GM12878 (cell line): ENCODE measurements around the gene S100A14. TPM values are rescaled to one million over a fixed set of nuclear protein-coding genes. Genes with fewer than 3 reads are reported as not detected.

Source experiments
- ATAC-seq: fragments of 200-7000 bp; cut with Tn5 transposase; 3 replicates; pipeline ENCODE4 v1.9.1; 2020; ENCODE audit warnings: mild to moderate bottlenecking, moderate library complexity
- BruUV-seq: library from RNA; stranded (reverse); fragments of 400-500 nt; replicated peaks from 2 replicates; lab custom pipeline; 2021; lab: Mats Ljungman, UMichigan
- CTCF ChIA-PET: fragments of 300-600 bp; sonication (Branson Sonifier 250); formaldehyde crosslinking; extraction: SDS; loops from one replicate; lab custom pipeline; 2021; ENCODE audit warnings: inconsistent platforms; lab: Yijun Ruan, JAX
- POLR2A ChIA-PET: fragments of 350-600 bp; formaldehyde crosslinking; extraction: SDS; loops from one replicate; lab custom pipeline; 2021; ENCODE audit warnings: inconsistent platforms; lab: Charles Lee
- RAD21 ChIA-PET: fragments of 300-600 bp; sonication (Branson Sonifier 250); formaldehyde crosslinking; loops from one replicate; lab custom pipeline; 2023; ENCODE audit warnings: antibody characterized with exemption; ENCODE audit not compliant: unreplicated experiment; lab: Charles Lee
- SMC1A ChIA-PET: fragments of 300-600 bp; sonication (Branson Sonifier 250); formaldehyde crosslinking; loops from one replicate; lab custom pipeline; 2023; ENCODE audit not compliant: unreplicated experiment, uncharacterized antibody; lab: Charles Lee
- DNase-seq: peaks from one replicate; pipeline ENCODE4 v3.0.0-alpha.2; 2011; ENCODE audit warnings: low read depth, low spot score
- FAIRE-seq: peaks from 3 replicates; lab custom pipeline; 2011; peaks lifted over from hg19 to GRCh38; lab: Jason Lieb, UNC
- H2AFZ ChIP-seq: 2 replicates; pipeline ENCODE4 v1.6.0; 2011; ENCODE audit warnings: low read depth, low read length, control low read depth; ENCODE audit not compliant: control insufficient read depth
- H3K27ac ChIP-seq: 2 replicates; pipeline ENCODE4 v1.5.1; 2011; ENCODE audit warnings: control low read depth; ENCODE audit not compliant: control insufficient read depth, insufficient read depth
- H3K27me3 ChIP-seq, 2 experiments: replicated peaks in 1 of 2; 2 replicates each; pipeline versions ENCODE4 v1.6.0 to v1.6.1; 2011; ENCODE audit warnings: low read length in 1 of 2; ENCODE audit not compliant: control insufficient read depth in 2 of 2, insufficient read depth in 2 of 2
- H3K36me3 ChIP-seq, 2 experiments: 2 replicates each; pipeline ENCODE4 v1.5.1; 2011; ENCODE audit warnings: low read length in 1 of 2; ENCODE audit not compliant: control insufficient read depth in 2 of 2, insufficient read depth in 2 of 2
- H3K4me1 ChIP-seq: 2 replicates; pipeline ENCODE4 v1.6.1; 2011; ENCODE audit warnings: mild to moderate bottlenecking, low read length, moderate library complexity, mixed read lengths; ENCODE audit not compliant: control insufficient read depth, insufficient read depth
- H3K4me2 ChIP-seq: 2 replicates; pipeline ENCODE4 v1.6.0; 2011; ENCODE audit warnings: control low read depth; ENCODE audit not compliant: control insufficient read depth, insufficient read depth
- H3K4me3 ChIP-seq: fragments of 200-600 bp; sonication (generic); 2 replicates; pipeline ENCODE4 v1.5.1; 2016
- H3K79me2 ChIP-seq: 2 replicates; pipeline ENCODE4 v1.6.0; 2011; ENCODE audit warnings: low read length; ENCODE audit not compliant: control insufficient read depth, insufficient read depth
- H3K9ac ChIP-seq: 2 replicates; pipeline ENCODE4 v1.8.0; 2011; ENCODE audit warnings: low read length, control low read depth, mixed read lengths; ENCODE audit not compliant: control insufficient read depth, insufficient read depth
- H3K9me3 ChIP-seq: replicated peaks from 3 replicates; pipeline ENCODE4 v1.5.1; 2011; ENCODE audit warnings: mild to moderate bottlenecking, low read length; ENCODE audit not compliant: control insufficient read depth, insufficient read depth
- H4K20me1 ChIP-seq: 2 replicates; pipeline ENCODE4 v1.6.0; 2011; ENCODE audit not compliant: control insufficient read depth, insufficient read depth
- ASH2L ChIP-seq: fragments of 300-600, 200-600 bp; sonication (generic); IDR thresholded peaks from 2 replicates; pipeline ENCODE4 v1.6.1; 2017; ENCODE audit warnings: low read depth, mild to moderate bottlenecking, borderline replicate concordance
- BRCA1 ChIP-seq: IDR thresholded peaks from 2 replicates; pipeline ENCODE4 v1.6.1; 2011; ENCODE audit warnings: low read depth, low read length, improper control_type of control experiment
- EED ChIP-seq: sonication (generic); IDR thresholded peaks from 2 replicates; pipeline ENCODE4 v1.6.1; 2016; ENCODE audit warnings: antibody characterized with exemption, low read depth
- HDGF ChIP-seq: fragments of 450-650 bp; IDR thresholded peaks from 2 replicates; pipeline ENCODE4 v1.6.1; 2016; ENCODE audit warnings: antibody characterized with exemption
- KAT2A ChIP-seq: conservative IDR thresholded peaks from 2 replicates; pipeline ENCODE4 v1.6.1; 2011; ENCODE audit warnings: low read depth, low read length; ENCODE audit not compliant: control insufficient read depth
- NBN ChIP-seq: fragments of 450-650 bp; IDR thresholded peaks from 2 replicates; pipeline ENCODE4 v1.6.1; 2016
- NFIC ChIP-seq: IDR thresholded peaks from 2 replicates; pipeline ENCODE4 v1.6.1; 2012; ENCODE audit warnings: low read depth, mild to moderate bottlenecking, inconsistent platforms, low read length, moderate library complexity
- NR2F1 ChIP-seq: fragments of 450-650 bp; conservative IDR thresholded peaks from 2 replicates; pipeline ENCODE4 v1.6.1; 2017; ENCODE audit warnings: mild to moderate bottlenecking
- SP1 ChIP-seq: IDR thresholded peaks from one replicate; pipeline ENCODE4 v1.6.1; 2011; ENCODE audit warnings: low read depth, low read length
- ZBED1 ChIP-seq: IDR thresholded peaks from 2 replicates; pipeline ENCODE4 v1.6.1; 2016; ENCODE audit warnings: borderline replicate concordance
- WGBS: methylation state at CpG from one replicate; pipeline ENCODE4 v1.1.6; 2016; ENCODE audit warnings: low lambda C conversion rate; ENCODE audit not compliant: insufficient replicate concordance, insufficient coverage; ENCODE audit errors: missing lambda C conversion rate; 5-methylcytosine and 5-hydroxymethylcytosine counted together
- in situ Hi-C: fragments of 300-500 bp; cut with MboI; formaldehyde crosslinking; loops from 9 replicates; pipeline ENCODE4 v1.14.3; 2018; ENCODE audit warnings: mixed read lengths
- intact Hi-C: fragments of 100-400 bp; cut with micrococcal nuclease; formaldehyde crosslinking; loops from one replicate; pipeline ENCODE4 v1.14.2; 2022; ENCODE audit not compliant: unreplicated experiment
- polyA plus RNA-seq, 11 experiments: library from polyadenylated mRNA; depleted of rRNA in 4 of 11; unstranded in 6 of 11; stranded (reverse) in 5 of 11; fragments of >200 nt; fragmentation: Nextera tagmentation in 4 of 11; fragmentation: Illumina TruSeq in 1 of 11; extraction: Ambion mirVana in 4 of 11; extraction: Trizol in 1 of 11; gene quantifications; 1 replicate in 1 of 11; 2 replicates in 10 of 11; pipeline versions ENCODE4 v1.2.1 to v1.2.3, GENCODE V29; 2011 to 2016; ENCODE audit warnings: inconsistent platforms in 2 of 11, missing spikeins in 2 of 11, low read depth in 1 of 11
- total RNA-seq, 4 experiments: library from RNA; depleted of rRNA in 3 of 4; stranded (reverse); fragments of >200 nt in 3 of 4; fragmentation: Illumina TruSeq in 1 of 4; extraction: Trizol in 1 of 4; gene quantifications; 2 replicates each; pipeline versions ENCODE4 v1.2.1 to v1.2.3, GENCODE V29; 2013 to 2021
- TF ChIP-seq, protein P1 (sequence below): fragments of 450-650 bp; formaldehyde crosslinking; IDR thresholded peaks from 2 replicates; pipeline ENCODE4 v1.4.0; 2020; ENCODE audit warnings: mild to moderate bottlenecking, moderate library complexity
- TF ChIP-seq, protein P2 (sequence below): fragments of 450-650 bp; IDR thresholded peaks from 2 replicates; pipeline ENCODE4 v1.6.1; 2018; ENCODE audit warnings: borderline replicate concordance, mild to moderate bottlenecking; ENCODE audit not compliant: partially characterized antibody

Gene S100A14
- total and polyA plus RNA-seq, 10 of the 15 experiments (the other 5 are each of a cell fraction or from before 2014, with no cell fraction given) = 0.20 to 0.77 (median 0.45) TPM; not detected in 4

GRCh38 chr1:153598309-153599172, 17.6 kb downstream of the S100A14 start (continued):
- TF ChIP-seq, protein P1, sequence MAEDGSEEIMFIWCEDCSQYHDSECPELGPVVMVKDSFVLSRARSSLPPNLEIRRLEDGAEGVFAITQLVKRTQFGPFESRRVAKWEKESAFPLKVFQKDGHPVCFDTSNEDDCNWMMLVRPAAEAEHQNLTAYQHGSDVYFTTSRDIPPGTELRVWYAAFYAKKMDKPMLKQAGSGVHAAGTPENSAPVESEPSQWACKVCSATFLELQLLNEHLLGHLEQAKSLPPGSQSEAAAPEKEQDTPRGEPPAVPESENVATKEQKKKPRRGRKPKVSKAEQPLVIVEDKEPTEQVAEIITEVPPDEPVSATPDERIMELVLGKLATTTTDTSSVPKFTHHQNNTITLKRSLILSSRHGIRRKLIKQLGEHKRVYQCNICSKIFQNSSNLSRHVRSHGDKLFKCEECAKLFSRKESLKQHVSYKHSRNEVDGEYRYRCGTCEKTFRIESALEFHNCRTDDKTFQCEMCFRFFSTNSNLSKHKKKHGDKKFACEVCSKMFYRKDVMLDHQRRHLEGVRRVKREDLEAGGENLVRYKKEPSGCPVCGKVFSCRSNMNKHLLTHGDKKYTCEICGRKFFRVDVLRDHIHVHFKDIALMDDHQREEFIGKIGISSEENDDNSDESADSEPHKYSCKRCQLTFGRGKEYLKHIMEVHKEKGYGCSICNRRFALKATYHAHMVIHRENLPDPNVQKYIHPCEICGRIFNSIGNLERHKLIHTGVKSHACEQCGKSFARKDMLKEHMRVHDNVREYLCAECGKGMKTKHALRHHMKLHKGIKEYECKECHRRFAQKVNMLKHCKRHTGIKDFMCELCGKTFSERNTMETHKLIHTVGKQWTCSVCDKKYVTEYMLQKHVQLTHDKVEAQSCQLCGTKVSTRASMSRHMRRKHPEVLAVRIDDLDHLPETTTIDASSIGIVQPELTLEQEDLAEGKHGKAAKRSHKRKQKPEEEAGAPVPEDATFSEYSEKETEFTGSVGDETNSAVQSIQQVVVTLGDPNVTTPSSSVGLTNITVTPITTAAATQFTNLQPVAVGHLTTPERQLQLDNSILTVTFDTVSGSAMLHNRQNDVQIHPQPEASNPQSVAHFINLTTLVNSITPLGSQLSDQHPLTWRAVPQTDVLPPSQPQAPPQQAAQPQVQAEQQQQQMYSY = no peak
- TF ChIP-seq EED (peak; percentile 59; the same call in 1 of the 2 replicates), ASH2L (0 out of 2 replicates have a peak, but pooled peaks have one; percentile 33), BRCA1 (no peak), NFIC (peak; percentile 54; the same call in 1 of the 2 replicates), ZBED1 (no peak)

GRCh38 chr1:153597206-153597605, 18.9 kb downstream of the S100A14 start:
- no peak overlapping the region for H3K4me2 ChIP-seq
- FAIRE-seq = peak; percentile 18

More at GRCh38 chr1:153597206-153597605, 18.9 kb downstream of the S100A14 start:
- ChIA-PET RAD21 (interaction anchor here (1.8 kb wide), 1 partner anchor 30 kb away, joined by 8 read pairs; the partner anchor contains the start of gene S100A13), CTCF (interaction anchor here (0.9 to 2.8 kb wide), 4 partner anchors 19 to 62 kb away, joined by 3 to 9 read pairs (median 6); partner anchors contain the start of genes S100A13 and S100A14), SMC1A (interaction anchor here (1.9 to 3.5 kb wide), 3 partner anchors 18 to 24 kb away, joined by 6 to 12 read pairs (median 12); partner anchors contain the start of gene S100A14), POLR2A (interaction anchor here (2.6 kb wide), 1 partner anchor 37 kb away, joined by 15 read pairs; the partner anchor contains the start of gene CHTOP)
- H3K27ac ChIP-seq = no peak overlapping the region
- peak; percentile 15 for DNase-seq
- in situ Hi-C loops = no loop called here
- peaks cover 22% of the 10 kb centered on the region for H3K4me1 ChIP-seq
- H3K79me2 ChIP-seq = no peaks in the 10 kb centered on the region
- peak; percentile 28 for ATAC-seq
- intact Hi-C loops = no loop called here
- H3K36me3 ChIP-seq = no peaks in the 10 kb centered on the region
- H3K9ac ChIP-seq = no peak overlapping the region
- BruUV-seq = no TSS peak
- no peak overlapping the region for H3K4me3 ChIP-seq
- H4K20me1 ChIP-seq = no peaks in the 10 kb centered on the region
- H3K9me3 ChIP-seq = no peaks in the 10 kb centered on the region
- 75% methylated on average over 6 of the region's 6 CpGs for WGBS
- no peaks in the 10 kb centered on the region for H3K27me3 ChIP-seq
- TF ChIP-seq, protein P2, sequence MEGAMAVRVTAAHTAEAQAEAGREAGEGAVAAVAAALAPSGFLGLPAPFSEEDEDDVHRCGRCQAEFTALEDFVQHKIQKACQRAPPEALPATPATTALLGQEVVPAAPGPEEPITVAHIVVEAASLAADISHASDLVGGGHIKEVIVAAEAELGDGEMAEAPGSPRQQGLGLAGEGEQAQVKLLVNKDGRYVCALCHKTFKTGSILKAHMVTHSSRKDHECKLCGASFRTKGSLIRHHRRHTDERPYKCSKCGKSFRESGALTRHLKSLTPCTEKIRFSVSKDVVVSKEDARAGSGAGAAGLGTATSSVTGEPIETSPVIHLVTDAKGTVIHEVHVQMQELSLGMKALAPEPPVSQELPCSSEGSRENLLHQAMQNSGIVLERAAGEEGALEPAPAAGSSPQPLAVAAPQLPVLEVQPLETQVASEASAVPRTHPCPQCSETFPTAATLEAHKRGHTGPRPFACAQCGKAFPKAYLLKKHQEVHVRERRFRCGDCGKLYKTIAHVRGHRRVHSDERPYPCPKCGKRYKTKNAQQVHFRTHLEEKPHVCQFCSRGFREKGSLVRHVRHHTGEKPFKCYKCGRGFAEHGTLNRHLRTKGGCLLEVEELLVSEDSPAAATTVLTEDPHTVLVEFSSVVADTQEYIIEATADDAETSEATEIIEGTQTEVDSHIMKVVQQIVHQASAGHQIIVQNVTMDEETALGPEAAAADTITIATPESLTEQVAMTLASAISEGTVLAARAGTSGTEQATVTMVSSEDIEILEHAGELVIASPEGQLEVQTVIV = no peak
- no peak for TF ChIP-seq KAT2A
- no peak for TF ChIP-seq HDGF
- no peak for TF ChIP-seq SP1
- TF ChIP-seq NBN = no peak
- TF ChIP-seq NR2F1 = peak; percentile 48
- no peak overlapping the region for H2AFZ ChIP-seq
